HG03558 (cell line): Measurements from ENCODE around the gene SEPTIN3.
"Not testable (repeated sequence)": the region's sequence is repeated elsewhere in the genome, so short reads cannot be mapped to it uniquely, and the experiment has no call there.

ENCODE experiments used
- ATAC-seq: cut with Tn5 transposase; IDR thresholded peaks from one replicate; pipeline ENCODE4 v1.9.1; 2021; ENCODE audit warnings: moderate number of reproducible peaks; ENCODE audit not compliant: unreplicated experiment; ENCODE audit errors: extremely low read depth

The SEPTIN3 gene

GRCh38 chr22:41939981-41940831 is 29.0 kb upstream of the SEPTIN3 start:
- peak; percentile 34 for ATAC-seq

DNA sequence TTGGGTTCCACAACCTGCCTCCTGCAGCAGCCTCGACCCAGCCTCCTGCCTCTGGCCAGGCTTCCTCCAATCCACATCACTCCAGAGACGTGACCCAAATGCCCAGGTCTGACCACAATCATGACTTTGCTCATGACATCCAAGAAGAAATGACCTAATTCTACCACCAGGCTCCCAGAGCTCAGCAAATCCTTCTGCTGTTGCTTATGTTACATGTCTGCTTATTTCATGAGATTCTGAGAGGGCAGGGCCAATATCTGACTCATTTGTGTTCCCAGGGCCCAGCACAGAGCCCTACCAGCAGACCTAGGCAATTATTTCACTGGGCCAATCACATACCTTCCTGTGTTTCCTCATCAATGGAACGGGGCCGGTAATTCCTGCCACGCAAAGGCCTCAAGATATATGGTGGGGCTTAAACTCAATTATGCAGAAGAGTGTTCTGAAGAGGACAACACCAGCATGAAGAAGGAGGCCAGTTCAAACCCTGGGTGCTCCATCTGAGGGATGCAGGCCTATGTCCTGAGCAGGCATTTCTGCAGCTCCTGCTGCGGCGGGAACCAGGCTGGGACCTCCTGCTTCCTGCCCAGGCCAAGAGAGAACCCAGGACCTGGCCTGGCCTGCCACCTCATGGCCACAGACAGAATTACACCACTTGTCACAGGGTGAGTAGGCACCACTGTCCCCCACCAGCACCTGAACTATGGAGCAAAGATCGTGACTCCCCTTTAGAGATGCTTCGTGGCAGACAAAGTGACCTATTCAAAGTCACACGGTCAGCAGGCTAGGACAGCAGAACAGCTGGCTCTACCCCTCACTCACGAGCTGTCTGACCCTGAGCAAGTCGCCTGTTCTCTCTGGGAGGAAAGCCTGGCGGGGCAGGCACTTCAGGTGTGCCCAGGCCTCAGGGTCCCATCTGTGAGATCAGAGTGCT is 28.1 kb upstream of the SEPTIN3 start:
- no peak for ATAC-seq

- ATAC-seq, result no peak
Measured at GRCh38 chr22:41943661-41944209, 25.5 kb upstream of the SEPTIN3 start.

DNA sequence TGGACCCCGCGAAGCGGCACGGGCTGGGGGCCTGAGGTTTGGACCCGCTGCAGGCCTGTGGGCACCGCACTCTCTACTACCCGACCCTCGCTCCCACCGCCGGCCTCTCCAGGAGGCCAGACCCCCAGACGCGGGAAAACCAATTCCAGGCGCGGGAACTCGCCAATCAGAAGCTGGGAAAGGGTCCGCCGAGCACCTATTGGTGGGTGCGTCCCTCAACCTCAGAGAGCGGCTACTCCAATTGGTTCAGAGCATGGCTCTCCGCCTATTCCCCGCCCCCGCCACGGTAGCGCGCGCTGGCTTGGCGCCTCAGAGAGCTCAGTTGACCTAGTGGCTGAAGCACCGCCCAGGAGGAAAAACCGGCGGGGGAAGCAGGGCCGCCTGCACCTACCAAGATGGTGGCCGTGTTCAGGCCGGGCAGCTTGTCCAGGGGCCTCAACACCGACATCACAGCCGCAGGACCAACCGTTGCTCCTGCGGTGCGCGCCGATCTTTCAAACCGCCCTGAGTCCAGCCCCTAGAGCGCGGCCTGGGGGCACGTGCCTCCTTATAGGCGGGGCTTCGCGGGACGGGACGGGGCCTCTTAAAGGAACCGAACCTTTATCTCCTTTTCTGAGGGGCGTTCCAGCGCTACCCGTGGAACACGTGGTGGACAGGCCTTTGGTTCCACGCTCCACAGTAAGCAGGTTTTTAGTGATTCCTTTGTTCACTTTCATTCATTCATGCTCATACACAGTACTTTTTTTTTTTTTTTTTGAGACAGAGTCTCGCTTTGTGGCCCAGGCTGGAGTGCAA is 22.4 kb upstream of the SEPTIN3 start, which contains the start of gene CENPM:
Gene CENPM, minus strand, starts transcription at position 524 of the 795 bp plus-strand sequence. Its CDS starts 76 bp downstream, at position 448.
- peak; percentile 40 for ATAC-seq

GRCh38 chr22:41947424-41948080 is 21.7 kb upstream of the SEPTIN3 start:
- ATAC-seq, result no peak

DNA sequence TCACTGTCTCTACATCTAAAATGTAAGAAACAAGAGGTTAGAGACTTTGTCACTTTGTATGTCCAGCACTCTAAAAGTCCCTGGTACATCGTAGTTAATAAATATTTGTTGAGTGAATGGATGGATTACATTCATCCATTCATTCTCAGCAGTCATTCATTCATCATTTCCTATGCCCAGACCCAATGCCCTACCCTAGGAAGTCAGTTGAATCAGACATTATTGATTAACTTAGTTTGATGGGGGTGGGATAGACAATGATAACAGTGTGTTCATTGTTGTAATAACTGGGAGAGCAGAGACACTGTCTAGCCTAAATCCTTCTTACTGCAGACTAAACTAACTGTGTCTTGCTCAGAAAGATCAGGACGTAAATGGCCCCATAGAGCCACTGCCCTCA is 21.1 kb upstream of the SEPTIN3 start:
- no peak for ATAC-seq

DNA sequence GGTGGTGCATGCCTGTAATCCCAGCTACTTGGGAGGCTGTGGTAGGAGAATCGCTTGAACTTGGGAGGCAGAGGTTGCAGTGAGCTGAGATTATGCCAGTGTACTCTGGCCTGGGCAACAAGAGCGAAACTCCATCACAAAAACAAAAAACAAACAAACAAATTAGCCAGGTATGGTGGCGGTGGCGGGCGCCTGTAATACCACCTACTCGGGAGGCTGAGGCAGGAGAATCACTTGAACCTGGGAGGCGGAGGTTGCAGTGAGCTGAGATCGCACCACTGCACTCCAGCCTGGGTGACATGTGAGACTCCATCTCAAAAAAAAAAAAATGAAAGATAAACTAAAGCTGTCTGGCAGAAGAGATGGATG is 20.3 kb upstream of the SEPTIN3 start:
- not testable (repeated sequence) for ATAC-seq

DNA sequence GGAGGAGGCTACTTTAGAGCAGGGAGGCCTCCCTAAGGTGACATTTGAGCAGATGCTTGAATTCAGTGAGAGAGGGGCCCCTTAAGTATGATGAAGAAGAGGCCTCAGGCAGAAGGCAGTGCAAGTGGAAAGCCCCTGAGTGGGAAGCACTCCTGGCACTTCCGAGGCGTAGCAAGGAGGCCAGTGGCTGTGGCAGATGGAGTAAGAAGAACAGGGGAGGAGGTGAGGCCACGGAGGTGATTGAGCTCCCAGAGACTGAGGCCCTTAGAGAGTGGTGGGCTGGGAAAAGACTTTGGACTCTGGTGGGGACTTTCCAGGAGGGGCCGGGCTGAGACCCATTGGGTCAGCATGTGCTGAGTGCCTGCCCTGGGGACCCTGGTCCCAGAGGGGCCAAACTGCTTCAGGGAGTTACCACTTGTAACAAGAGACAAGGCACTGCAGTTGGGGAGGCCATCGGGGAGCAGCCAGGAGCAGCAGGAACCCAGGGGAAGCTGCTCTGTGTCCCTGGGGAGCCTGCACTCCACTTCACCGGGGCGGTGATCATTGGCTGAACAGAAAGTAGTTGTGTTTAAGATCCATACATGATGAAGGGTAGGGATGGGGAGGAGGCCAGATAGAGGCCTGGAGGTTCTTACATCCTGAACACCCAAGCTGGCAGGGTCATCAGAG is 19.8 kb upstream of the SEPTIN3 start:
- ATAC-seq, result no peak

DNA sequence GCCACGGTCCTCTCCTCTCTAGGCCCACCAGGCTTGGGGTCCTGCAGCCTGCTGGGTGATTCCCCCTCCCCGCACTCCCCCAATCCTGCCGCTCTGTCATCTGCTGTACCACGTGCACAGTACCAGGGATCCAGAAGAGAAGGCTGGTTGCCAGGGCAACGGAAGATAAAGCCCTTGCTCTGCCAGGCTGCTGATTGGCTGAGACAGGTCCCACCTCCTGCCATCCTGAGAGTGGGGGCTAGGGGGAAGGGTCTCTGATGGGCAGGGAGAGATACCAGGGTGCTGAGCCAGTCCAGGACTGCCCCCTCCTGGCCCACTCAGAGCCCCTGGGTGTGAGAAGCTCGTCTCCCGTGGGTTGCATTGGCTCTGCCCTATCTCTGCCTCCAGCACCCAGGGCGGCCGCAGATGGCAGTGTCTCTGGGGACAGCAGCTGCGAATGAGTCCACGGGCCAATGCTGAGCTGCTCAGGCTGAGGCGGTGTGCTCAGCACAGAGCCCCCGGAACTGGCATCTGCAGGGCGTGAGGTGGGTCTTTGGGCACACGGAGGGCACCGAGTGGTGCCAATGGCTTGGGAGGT is 17.3 kb upstream of the SEPTIN3 start, which contains the start of gene SMIM45:
Gene SMIM45, plus strand, starts transcription at position 253 of the 577 bp plus-strand sequence.
- ATAC-seq, result no peak

GRCh38 chr22:41952713-41953112 is 16.5 kb upstream of the SEPTIN3 start:
- no peak for ATAC-seq

- no peak for ATAC-seq
Measured at GRCh38 chr22:41957941-41958556, 11.2 kb upstream of the SEPTIN3 start.

DNA sequence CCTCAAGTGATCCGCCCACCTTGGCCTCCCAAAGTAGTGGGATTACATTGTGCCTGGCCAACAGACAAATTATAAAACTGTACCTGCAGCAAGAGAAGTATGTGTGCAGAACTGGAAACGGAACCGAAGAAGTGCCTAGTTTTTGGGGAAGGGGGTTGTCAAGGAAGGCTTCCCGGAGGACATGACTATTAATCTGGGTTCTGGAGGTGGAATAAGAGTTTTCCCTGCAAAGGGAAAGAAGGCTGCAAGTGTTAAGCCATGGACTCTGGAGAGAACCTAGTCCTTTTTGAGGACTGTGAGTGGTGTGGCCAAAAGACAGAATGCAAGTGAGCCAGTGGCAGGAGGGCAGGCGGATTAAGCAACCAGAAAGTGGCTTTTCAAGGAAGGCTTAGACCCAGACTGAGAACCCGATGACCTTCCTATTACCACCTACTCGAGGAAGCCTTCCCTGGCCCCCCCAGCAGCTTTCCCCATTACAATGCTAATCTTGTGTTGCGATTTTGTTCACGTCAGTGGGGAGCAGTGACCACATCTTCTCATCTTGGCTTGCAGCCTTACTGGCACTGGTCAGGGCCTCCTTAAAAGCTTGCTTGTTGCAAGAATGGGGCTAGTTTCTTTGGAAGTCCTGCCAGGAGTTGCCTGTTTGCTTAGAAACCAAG is 5.7 kb upstream of the SEPTIN3 start:
- no peak for ATAC-seq

- no peak for ATAC-seq
Measured at GRCh38 chr22:41964112-41964491, 5.1 kb upstream of the SEPTIN3 start.

GRCh38 chr22:41966225-41966606 is 3.0 kb upstream of the SEPTIN3 start:
- ATAC-seq, result no peak

DNA sequence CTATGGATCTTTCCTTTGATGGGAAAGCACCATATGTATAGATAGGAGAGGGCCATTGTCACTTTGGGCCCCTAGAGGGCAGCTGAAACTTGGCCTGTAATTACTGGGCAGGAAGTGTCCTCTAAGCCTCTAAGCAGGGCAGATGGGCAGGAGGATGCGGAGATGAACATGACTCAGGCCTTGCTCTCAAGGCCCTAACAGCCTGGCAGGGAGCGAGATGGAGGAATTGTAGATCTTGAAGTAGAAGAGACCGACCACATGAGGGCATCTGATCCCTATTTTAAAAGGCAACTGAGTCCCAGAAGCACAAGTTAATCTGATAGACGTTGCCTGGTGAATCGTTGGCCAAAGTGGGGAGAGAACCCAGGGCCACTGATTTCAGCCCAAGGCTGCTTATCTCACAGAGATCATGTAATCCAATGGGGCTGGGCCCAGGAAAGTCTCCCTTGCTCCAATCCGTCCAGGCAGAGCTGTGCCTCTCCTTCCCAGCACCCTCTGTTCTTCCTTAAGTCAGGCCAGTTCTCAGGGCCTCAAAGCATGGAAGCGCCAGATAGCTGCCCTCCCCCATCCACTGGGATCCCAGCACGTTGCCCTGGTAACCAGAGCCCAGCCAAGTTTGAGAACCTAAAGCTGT is 2.5 kb upstream of the SEPTIN3 start:
- no peak for ATAC-seq

- no peak for ATAC-seq
Measured at GRCh38 chr22:41968601-41969000, 642 bp upstream of the SEPTIN3 start.

GRCh38 chr22:41970601-41971000 is 1.4 kb downstream of the SEPTIN3 start:
- no peak for ATAC-seq
